SK-N-SH treated with all-trans-retinoic acid at 6 μM for 48 hours (cell line): ENCODE measurements around the gene CLEC4C.

Experiments
- ARNTL ChIP-seq: fragments of 450-650 bp; formaldehyde crosslinking; IDR thresholded peaks from 2 replicates; pipeline ENCODE4 v1.5.0; 2020; ENCODE audit warnings: low read depth, mild to moderate bottlenecking, moderate library complexity, borderline replicate concordance
- PATZ1 ChIP-seq: fragments of 250-450 bp; sonication (Bioruptor Pico); IDR thresholded peaks from 2 replicates; pipeline ENCODE4 v1.8.0; 2020; ENCODE audit warnings: mild to moderate bottlenecking, moderate library complexity, borderline replicate concordance
- RARB ChIP-seq: fragments of 250-450 bp; sonication (Bioruptor Pico); IDR thresholded peaks from 2 replicates; pipeline ENCODE4 v1.8.0; 2021; ENCODE audit warnings: mild to moderate bottlenecking, moderate library complexity
- SNAI2 ChIP-seq: fragments of 250-450 bp; sonication (Bioruptor Pico); IDR thresholded peaks from 2 replicates; pipeline ENCODE4 v1.5.0; 2020; ENCODE audit warnings: mild to moderate bottlenecking, moderate library complexity
- ZNF565 ChIP-seq: fragments of 450-650 bp; formaldehyde crosslinking; conservative IDR thresholded peaks from 2 replicates; pipeline ENCODE4 v1.5.0; 2020; ENCODE audit warnings: low read depth, mild to moderate bottlenecking, moderate library complexity
- ZNF8 ChIP-seq: fragments of 450-650 bp; formaldehyde crosslinking; IDR thresholded peaks from 2 replicates; pipeline ENCODE4 v1.5.0; 2020; ENCODE audit warnings: mild to moderate bottlenecking, moderate library complexity

GRCh38 chr12:7747246-7747645, at the start of gene CLEC4C:
- no peak for TF ChIP-seq ARNTL (CRISPR knock-in tag)
- no peak for TF ChIP-seq ZNF8 (CRISPR knock-in tag)
- TF ChIP-seq PATZ1 (CRISPR knock-in tag) = no peak
- no peak for TF ChIP-seq RARB
- TF ChIP-seq SNAI2 = no peak
- TF ChIP-seq ZNF565 (CRISPR knock-in tag) = no peak
